ENCODE measurements around the gene MIS12.

The MIS12 gene

GRCh38 chr17:5536866-5537650, 50.7 kb downstream of the MIS12 start:
- no peak for DNase-seq

- no peak for DNase-seq
These were observed 52.9 kb downstream of the MIS12 start for GRCh38 chr17:5539286-5539685.

GRCh38 chr17:5540321-5540720, 54.0 kb downstream of the MIS12 start:
- no peak for DNase-seq
